Stimulated activated CD4-positive, alpha-beta T cell treated with anti-CD3 and anti-CD28 coated beads, Interleukin-4, amount 100 ng/mL, for 48 hours (primary cell): ENCODE data around the gene PDE4D.

Source experiments
- DNase-seq, 2 donors: peaks; one replicate each; pipeline ENCODE4 v3.0.0-alpha.2; 2020; ENCODE audit warnings: low read depth in 2 of 2

Gene PDE4D

DNA sequence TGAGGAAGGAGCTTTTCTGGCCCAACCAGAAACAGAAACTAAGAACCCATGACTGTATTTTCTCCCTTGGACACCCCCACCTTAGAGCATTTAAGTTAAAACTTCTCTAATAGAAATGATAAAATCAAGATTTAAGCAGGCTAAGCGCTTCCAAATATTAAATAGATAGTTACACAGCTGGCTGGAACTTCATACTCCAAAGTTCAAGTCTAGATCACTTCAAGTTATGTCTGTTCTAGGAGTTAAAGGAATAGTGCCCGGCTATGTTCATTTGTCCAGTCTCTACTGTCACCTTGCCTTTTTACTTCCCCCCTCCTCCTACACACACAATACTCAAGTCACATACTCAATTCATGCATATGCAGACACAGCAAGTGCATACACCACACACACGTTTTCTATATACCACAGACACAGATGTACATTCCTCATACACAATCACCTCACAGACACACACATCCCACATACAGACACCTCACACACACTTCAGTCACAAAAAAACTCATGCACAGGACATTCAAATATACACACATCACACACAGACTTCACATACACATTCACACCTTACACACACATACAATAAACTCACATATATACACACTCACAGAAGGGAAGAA lies 237.7 kb downstream of the PDE4D start:
- DNase-seq: no peak

DNA sequence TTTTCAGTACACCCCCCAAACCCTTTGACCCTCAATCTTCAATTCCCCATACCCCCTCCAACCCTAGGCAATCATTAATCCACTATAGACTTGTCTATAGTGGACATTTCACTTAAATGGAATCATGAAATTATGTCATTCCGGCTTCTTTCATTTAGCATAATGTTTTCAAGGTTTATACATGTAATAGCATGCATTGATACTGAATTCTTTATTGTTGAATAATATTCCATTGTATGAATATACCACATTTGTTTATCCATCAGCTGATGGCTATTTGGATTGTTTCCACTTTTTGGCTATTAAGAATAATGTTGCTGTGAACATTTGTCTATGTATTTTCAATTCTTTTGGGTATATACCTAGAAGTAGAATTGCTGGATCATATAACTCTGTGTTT lies 238.8 kb downstream of the PDE4D start:
- DNase-seq: no peak

DNA sequence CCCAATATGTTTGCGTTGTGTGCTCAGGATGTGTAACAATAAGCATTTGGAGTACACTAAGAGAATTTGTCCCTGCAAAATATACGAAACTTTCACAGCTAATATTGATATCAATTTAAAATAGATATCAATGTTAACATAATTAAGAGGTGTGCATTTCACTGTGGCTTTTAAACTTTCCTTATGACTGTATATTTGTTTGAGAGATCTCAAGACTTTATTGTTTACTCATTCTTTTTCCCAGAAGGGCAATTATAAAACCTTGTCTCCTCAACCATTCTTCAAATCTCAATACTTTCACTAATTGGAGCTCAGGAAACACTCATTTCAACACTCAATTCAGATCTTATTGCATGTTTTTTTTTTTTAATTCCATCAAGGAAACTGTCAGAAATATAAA lies 241.1 kb downstream of the PDE4D start:
- DNase-seq: no peak

DNA sequence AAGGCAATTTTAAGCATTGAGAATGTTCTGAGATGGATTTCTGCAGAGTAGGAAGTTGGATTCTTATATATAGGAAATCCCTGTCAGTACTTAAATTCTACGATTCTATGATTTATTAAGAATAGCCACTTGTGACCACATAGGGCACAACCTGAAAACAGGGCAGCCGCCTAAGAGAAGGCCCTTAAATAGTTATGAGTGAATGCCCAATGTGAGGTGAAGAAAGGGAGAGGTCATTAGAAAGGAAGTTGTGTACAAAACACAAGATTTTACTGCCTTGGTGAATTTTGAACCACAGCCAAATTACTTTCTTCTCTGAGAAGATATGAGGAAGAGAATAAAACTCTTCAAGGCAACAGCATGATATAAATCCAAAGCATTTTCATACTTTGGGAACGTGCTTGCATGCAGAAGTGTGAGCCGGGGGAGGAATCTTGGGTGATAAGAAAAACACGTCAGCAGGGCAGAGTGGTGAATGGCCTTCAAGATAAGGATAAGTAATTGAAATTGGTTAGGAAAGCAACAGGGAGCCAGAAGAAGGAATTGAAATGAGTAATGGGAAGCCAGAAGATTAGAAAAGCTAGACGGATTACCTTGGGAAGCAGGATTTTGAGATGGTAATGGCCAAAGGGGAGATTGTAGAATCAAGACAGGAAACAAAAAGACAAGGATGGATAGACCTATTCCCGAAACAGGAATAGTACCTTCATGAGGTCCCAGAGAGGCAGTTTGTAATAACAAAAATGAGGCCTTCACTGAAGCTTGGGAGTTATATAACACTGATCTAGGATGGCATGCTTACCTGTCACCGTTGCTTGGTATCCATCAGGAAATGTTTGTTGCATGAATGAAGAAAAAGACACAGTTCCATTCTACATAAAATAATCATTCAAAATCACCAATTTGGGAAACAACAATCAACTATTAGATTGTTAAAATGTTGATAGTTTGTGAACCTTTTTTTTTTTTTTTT lies 244.3 kb downstream of the PDE4D start:
- no peak for DNase-seq

DNA sequence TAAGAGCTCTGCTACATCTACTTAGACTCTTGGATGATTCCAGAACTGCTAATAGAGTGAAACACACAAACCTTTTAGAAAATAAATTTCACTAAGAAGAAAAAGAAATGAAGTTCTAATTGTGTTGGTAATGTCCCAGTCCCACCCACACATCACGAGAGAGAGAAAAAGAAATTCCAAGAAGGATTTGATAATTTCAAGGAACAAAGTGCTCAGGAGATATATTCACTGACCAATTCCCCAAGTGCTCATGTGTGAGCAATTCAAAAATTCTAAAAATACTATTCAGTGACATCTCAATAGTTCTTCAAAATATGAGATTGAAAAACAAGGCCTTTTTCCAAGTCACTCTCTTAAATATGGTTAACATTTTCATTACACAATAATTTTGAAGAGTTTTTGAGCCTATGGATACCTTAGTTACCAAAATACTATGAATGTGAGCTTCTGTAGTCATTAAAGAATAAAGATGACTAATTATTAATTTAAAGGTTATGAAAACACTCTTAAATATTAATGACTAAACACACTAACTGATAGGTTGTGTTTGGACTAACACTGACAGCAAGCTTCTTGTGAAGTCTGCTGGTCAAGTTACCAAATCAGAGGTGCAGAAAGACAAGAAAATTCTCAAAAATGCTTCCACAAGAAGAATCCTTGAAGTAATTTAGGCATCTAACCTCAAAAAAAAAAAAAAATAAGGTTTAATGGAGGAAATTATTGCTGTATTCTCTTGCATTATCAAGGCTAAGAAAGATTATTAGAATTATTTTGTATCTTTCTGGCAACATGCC lies 245.3 kb downstream of the PDE4D start:
- DNase-seq: no peak

DNA sequence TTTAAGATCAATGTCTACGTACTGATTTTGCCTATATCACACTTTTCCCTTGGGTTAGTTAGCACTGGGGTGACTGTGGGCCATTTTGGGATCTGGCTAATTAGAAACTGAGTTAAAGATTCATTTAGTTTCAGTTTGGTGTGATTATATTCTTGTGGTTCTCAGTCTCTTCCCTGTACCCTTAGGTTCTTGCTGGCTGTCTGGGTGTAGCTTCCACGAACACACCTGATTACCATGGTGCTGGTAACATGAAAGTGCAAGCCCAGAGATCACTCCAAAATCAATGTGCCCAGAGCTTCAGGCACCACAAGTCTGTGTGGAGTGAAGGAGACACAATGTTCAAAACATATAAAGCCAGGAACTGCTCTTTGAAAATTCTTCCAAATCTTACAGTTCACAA lies 248.1 kb downstream of the PDE4D start:
- no peak for DNase-seq

DNA sequence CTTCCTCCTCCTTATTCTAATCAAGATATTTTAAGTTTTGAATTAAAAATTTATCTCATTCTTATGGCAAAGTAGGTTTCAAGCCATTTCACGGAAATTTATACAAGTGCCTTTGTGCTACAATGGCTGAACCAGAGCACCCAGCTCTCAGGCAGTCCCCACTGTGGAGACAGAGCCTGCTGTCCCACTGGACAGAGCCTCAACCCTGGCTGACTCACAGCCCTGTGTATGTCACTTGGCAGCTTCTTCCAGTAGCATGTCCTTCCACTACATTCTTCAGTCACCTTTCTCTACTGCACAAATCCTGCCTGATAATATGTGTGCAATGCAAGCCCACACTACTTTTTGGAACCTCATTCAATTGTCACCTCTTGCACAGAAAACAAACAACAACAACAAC lies 253.1 kb downstream of the PDE4D start:
- DNase-seq: no peak

DNA sequence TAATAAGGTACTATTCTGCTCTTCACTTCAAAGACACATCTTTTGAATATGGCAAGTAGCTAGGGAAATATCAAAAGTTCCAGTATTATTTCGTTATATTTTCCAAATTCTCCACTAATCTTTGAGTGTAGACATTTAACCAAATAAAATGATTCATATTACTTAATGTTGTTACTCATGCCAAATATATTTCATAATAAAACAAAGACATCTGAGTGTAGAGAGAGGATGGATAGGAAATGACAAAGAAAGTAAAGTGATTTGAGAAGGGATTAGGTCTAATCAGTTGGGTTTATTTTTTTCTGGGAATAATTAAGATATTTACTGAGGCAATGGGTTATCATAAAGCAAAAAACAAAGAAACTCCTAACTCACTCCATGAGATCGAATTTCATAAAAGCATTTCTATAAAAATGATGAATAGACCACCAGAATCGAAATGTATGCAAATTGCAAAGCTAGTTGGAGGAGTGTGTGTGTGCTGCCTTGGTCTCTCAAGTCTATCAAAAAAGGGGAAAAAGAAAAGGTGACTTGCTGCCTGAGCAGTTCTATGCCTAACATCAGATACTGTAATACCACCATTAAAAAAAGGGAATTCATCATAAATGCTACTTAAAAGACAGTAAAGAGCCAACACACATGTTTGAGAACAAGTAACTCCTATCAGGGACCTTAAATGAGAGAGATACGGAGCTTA lies 255.5 kb downstream of the PDE4D start:
- DNase-seq: no peak

DNA sequence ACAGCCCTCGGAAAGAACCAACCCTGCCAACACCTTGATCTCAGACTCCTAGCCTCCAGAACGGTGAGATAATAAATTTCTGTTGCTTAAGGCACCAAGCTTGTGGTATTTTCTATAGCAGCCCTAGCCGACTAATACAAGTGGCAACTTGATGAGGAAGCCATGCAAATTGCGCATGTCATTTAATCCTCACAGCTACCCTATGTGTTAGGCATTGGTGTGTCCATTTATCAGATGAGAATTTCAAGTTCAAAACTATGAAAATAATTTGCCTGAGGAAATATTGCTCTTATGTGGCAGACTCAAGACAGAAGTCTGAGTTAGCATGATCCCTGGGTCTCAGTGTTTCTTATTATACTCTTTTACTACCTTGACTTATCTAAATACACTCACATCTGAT lies 264.0 kb downstream of the PDE4D start:
- DNase-seq: no peak

DNA sequence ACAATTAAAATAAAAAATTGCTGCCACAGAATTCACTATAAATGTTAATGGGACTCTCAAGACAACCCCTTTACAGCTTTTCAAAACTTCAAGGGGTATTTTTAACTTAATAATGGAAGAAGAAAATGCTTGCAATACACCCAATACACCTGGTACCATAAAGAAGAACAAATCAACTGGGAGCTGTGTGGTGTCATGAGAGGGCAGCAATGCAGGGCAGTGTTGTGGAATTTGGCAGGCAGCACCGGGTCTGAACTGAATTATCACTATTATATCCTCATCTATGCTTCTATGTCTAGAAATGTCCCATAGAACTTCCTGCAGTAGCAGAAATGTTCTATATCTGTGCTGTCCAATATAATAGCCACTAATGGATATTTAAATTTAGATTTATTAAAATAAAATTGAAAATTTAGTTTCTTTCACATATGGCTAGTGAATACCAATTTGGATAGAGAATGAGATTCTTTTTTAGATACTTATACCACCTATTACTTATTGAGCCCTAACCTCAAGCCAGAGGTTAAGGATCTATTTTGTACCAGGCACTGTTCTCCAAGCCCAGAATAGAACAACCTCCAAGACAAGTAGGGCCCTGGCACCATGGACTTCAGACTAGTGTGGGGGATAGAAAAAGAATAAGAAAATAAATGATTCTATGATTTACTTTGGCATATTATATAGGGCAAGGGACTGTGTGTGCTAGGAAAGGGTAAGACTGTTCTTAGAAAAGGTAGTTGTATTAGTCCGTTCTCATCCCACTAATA lies 265.3 kb downstream of the PDE4D start:
- no peak for DNase-seq

DNA sequence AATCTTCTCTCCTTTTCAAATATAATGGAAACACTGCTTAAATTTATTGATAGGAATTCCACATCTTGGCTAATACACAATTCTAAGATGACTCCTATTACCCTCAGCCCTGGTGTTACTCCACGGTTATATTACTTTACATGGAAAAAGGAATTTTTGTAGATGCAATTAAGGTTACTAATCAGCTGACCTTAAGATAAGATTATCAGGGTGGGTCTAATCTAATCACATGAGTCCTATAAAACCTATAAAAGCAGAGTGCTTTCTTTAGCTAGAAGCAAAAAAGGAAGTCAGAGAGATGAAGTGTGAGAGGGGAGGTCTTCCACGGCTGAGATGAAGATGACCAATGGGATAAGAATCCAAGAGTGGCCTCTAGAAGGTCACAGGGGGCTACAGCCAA lies 268.6 kb downstream of the PDE4D start:
- no peak for DNase-seq

DNA sequence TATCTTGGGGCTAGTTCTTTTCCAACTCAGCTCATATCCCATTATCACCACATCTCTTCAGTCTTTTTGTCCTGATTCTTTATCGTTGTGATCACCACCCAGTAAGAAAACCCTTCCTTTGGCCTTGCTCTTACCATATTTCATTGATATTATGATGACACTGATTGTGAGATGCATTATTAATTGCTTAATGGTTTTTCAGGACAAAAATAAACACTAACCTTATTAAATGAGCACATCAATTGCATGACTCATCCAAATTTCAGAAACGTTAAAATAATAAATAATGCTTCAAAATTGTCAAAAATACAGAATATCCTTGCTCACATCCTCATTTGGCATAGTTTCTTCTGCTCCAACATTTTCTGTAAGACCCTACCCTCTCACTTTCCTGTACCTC lies 270.7 kb downstream of the PDE4D start:
- no peak for DNase-seq

DNA sequence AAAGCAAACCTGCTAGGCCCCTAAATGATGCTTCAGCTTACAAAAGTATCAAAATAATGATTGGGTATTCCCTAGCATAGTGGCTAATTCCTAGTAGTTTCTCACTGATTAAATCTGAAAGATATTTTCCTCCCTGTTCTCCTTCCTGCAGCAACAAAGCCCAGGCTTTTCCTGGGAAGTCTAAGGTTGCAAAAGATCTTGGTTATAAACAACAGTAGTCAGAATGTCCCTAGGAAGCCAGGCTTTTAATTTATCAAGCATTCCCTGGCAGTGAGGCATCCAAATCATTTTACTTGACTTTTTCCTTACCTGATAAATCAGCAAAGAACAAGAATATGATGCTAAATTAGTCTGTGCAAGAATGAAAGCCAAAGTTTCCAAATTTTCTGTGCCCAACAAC lies 272.0 kb downstream of the PDE4D start:
- DNase-seq: no peak

DNA sequence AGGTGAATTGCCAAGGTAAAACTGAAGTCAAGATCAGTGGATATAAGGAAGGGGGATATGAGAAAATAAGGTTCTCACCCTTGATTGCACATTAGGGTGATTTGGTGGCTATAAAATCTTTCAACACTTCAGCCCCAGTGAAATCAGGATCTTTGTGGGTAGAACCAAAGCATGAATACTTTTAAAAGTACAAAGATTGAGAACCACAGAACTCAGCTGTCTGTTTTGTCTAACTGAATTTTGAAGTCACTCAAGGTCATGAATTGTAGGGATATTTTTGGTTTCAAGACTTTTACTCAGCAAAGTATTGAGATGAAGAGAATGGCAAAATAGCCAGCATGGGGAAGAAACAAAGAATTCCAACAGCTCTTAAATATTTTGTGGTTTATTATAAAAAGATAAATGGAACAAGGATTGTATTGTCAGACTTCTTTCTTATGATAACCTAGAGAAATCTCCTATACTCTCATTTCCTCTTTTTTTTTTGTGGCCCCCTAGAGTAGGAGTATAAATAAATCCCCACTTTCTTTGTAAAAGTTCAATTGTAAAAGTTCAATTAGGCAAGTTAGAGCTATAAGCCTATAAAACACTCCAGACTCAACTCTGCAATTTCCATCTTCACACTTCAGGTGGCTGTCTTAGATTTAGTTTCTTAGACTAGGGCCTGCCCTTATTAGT lies 272.9 kb downstream of the PDE4D start:
- DNase-seq: no peak

DNA sequence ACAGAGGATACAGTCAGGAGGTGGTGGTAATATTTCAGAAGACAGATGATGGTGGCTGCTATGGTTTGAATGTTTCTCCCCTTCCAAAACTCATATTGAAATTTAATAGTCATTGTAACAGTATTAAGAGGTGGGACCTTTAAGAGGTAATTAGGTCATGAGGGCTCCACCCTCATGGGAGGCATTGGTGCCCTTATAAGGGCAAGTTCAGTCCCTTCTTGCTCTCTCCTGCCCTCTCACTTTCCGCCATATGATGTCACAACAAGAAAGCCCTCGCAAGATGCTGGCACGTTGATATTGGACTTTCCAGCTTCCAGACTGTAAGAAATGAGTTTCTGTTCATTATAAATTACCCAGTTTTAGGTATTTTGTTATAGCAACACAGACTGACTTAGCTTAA lies 274.9 kb downstream of the PDE4D start:
- DNase-seq: no peak

DNA sequence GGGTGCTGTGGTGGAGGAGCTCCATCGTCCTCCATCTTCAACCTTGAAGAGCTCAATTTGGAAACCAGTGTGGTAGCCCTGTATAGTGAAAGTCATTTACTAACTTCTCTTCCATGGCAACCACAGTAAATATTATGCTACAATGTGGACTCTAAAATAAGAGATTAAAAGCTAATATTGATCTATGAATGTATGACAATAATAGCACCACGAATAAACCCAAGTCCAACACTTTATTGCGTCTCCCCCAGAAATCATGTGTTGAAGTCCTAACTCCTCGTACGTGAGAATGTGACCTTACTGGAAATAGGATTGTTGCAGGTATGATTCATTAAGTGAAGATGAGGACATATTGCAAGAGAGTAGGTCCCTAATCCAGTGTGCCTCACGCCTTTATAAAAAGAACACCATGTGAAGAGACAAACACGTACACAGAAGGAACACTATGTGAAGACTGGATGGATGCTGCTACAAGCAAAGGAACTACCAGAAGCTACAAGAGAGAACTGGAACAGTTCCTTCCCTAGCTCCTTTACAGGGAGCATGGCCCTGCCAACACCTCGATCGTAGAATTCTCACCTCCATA lies 276.2 kb downstream of the PDE4D start:
- DNase-seq: no peak

DNA sequence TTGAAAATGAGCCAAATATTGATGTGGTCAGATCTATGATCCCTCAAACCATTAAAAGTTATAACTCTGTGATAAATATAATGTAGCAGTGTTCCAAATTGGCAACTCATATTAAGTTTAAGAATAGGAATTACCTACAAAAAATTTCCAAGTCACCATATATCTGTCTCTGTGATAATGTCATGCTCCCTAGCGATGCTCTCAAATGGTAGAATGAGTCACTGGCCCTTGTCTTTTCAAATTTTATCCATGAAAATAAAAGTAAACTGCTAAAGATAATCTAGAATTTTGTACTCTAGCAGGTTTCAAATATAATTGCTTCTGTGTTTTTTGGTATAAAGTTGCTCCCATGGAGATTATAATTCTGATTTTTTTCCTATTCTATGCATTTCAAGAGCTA lies 277.1 kb downstream of the PDE4D start:
- no peak for DNase-seq

DNA sequence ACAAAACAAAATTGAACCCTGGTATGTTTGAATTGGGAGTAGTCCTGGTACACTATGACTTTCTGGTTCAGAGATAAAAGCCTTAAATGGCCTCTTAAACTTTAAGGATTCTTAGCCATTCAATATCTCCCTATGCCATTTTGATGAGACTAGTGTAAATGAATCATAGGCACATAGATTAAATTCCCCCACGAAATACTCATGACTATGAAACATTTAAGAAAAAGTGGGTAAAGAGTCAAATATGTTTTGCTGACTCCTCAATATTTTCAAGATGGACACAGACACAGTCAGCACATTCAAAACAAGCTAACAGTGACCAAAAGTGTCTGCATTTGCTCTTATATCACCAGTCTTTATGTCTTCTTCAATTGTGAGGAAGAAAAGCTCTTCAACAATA lies 278.3 kb downstream of the PDE4D start:
- DNase-seq: no peak

DNA sequence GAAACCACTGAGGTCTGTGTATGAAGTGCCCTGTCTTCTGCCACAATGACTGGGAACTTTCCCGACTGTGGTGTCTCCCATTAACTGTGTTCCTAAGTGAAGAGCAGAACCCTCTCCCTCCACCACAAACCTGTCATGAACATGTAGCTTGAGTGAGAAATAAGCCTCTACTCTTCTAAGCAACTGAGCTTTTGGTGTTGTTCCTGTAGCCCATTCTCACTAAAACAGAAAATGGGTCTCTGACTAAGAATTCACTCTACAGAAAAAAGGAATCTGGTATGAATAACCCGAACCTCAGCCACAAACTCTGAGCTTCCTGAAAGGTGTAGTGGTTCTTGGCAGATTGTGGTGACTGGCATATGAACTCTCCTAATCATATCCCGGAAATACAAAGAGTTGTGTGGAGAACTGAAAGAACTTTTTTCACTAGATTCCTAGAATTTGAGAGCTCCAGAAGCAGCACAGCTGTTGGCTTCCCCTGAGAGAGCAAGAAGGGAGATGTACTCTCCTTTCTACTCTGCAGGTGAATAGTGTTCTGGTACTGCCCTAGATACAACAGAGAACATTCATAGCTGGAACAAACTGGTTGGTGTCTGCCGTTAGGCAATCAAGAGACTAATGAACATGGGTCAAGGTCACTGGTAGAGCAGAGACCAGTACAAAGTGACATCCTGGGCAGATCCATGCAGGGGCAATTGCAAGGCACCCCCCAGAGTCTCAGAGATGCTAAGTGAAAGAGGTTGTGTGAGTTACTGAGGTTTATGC lies 283.8 kb downstream of the PDE4D start:
- no peak for DNase-seq
